ENCODE measurements around the gene C20orf173.
A peak's percentile ranks its signal among the peaks of the same experiment; 100 is the strongest.

The C20orf173 gene

GRCh38 chr20:35506179-35506578 lies 23.3 kb downstream of the C20orf173 start:
- no peak for DNase-seq

DNA sequence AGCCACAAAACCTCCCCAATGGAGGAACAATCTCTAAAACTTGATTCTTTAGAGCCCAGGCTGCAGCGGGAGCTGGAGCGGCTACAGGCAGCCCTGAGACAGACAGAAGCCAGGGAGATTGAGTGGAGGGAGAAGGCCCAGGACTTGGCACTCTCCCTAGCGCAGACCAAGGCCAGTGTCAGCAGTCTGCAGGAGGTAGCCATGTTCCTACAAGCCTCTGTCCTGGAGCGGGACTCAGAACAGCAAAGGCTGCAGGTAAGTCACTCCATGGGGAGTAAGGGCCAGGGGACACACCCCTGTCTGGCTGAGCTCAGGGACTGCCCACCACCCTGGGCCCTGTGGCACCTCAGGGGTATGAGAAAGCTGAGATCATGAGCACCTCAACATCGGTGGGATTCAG lies 24.7 kb downstream of the C20orf173 start:
- DNase-seq: no peak

DNA sequence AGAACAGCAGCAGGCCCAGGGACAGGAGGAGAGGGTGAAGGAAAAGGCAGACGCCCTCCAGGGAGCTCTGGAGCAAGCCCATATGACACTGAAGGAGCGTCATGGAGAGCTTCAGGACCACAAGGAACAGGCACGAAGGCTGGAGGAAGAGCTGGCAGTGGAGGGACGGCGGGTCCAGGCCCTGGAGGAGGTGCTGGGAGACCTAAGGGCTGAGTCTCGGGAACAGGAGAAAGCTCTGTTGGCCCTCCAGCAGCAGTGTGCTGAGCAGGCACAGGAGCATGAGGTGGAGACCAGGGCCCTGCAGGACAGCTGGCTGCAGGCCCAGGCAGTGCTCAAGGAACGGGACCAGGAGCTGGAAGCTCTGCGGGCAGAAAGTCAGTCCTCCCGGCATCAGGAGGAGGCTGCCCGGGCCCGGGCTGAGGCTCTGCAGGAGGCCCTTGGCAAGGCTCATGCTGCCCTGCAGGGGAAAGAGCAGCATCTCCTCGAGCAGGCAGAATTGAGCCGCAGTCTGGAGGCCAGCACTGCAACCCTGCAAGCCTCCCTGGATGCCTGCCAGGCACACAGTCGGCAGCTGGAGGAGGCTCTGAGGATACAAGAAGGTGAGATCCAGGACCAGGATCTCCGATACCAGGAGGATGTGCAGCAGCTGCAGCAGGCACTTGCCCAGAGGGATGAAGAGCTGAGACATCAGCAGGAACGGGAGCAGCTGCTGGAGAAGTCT lies 25.5 kb downstream of the C20orf173 start:
- DNase-seq: no peak

- DNase-seq: no peak
Observed at GRCh38 chr20:35503281-35503680, 26.2 kb downstream of the C20orf173 start.

DNA sequence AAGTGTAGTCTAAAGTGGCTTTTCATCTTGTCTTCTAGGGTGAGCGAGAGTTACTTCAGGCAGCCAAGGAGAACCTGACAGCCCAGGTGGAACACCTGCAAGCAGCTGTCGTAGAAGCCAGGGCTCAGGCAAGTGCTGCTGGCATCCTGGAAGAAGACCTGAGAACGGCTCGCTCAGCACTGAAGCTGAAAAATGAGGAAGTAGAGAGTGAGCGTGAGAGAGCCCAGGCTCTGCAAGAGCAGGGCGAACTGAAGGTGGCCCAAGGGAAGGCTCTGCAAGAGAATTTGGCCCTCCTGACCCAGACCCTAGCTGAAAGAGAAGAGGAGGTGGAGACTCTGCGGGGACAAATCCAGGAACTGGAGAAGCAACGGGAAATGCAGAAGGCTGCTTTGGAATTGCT lies 27.1 kb downstream of the C20orf173 start:
- no peak for DNase-seq

DNA sequence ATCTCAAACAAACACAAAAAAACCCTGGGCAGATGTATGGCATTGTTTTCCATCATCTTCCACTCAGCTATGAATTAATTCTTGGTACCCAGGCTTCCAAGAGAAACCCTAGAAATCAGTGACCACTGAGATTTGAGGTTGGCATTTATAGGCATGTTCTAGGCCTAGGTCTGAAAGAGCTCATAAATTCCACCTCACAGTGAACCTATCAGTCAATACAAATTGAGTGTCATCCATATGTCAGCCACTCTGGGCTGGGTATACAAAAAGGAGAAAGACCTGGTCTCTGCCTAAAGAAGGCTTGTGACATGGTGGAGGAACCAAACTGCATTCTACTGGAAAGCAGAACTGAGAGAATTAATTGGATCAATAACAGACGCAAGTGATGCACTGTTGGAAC lies 30.2 kb downstream of the C20orf173 start:
- DNase-seq: no peak

DNA sequence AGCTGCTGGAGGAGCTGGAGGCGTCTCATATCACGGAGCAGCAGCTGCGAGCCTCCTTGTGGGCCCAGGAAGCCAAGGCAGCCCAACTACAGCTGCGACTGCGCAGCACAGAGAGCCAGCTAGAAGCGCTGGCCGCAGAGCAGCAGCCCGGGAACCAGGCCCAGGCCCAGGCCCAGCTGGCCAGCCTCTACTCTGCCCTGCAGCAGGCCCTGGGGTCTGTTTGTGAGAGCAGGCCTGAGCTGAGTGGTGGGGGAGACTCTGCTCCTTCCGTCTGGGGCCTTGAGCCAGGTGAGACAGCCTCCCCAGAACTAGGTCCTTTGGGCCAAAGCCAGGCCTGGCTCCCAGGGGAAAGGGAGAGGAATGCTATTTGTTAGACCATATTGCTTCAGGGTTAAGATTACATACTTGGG lies 31.7 kb downstream of the C20orf173 start:
- DNase-seq: no peak

DNA sequence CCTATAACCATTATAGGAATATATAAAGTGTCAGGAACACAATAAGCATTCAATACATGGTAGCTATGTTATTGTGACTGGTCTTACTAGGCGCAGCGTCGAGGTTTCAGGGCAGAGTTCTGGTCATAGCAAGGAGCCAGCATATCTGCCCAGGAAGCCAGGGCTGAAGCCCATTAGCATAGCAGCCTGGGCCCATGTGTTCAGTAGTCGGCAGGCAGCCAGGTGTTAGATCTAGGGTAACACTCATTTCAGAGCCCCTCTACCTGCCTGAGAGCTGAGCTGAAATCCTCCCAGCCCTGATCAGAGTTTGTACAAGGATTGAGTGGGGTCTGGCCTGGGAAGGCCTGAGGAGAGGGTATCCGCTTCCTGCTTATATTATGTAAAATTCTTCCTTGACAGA lies 32.1 kb downstream of the C20orf173 start:
- no peak for DNase-seq

DNA sequence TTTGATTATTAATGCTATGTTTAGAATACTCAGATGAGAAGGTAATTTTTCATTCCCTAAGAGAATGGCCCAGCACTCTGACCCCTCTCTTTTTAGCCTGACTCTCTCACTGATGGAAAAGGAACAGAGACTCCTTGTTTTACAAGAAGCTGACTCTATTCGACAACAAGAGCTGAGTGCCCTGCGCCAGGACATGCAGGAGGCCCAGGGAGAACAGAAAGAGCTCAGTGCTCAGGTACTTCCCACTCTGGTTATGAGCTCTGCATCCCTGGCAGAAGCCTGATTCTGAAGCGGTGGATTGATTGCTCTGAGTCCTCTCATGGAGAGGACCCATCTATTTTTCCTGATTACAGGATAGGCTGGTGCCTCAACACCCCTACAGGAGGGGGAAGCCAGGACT lies 33.0 kb downstream of the C20orf173 start:
- DNase-seq: no peak

- no peak for DNase-seq
Observed at GRCh38 chr20:35492352-35492751, 37.1 kb downstream of the C20orf173 start.

DNA sequence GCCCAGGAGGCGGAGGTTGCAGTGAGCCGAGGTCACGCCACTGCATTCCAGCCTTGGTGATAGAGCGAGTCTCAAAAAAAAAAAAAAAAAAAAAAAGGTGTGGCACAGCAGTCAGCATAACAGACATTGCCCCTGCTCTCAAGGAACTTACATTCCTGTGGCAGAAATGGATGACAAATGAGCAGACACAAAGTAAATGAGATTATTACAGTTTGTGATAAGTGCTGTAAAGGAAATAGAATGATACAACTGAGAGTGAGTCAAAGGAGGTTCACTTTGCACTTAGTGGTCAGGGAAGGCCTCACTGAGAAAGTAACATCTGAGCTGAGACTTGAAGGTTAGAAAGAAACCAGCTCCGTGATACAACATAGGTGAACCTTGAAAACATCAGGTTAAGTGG lies 37.6 kb downstream of the C20orf173 start:
- DNase-seq: no peak

- peak; percentile 47 to 48 for DNase-seq
Observed at GRCh38 chr20:35490736-35491181, 38.7 kb downstream of the C20orf173 start.

DNA sequence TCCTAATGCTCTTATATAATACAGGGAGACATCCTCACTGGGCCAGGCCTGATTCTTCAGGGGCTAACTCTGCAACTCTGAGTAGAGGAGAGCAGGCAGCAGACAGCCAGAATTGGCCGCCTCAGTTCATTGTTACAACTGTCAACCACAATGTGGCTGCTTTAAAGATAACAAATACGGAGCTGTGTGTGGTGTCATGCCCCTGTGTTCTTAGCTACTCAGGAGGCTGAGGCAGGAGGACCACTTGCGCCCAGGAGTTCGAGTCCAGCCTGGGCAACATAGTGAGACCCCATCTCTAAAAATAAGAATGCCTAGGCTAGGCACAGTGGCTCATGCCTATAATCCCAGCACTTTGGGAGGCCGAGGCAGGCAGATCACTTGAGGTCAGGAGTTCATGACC lies 39.7 kb downstream of the C20orf173 start:
- no peak for DNase-seq

- DNase-seq: no peak
Observed at GRCh38 chr20:35487479-35487878, 42.0 kb downstream of the C20orf173 start.

GRCh38 chr20:35479798-35480197 lies 49.7 kb downstream of the C20orf173 start:
- DNase-seq: no peak

GRCh38 chr20:35478804-35479472 lies 50.5 kb downstream of the C20orf173 start:
- no peak for DNase-seq
